ENCODE data around the gene GPSM1.
A peak's percentile ranks its signal among the peaks of the same experiment; 100 is the strongest.

DNA sequence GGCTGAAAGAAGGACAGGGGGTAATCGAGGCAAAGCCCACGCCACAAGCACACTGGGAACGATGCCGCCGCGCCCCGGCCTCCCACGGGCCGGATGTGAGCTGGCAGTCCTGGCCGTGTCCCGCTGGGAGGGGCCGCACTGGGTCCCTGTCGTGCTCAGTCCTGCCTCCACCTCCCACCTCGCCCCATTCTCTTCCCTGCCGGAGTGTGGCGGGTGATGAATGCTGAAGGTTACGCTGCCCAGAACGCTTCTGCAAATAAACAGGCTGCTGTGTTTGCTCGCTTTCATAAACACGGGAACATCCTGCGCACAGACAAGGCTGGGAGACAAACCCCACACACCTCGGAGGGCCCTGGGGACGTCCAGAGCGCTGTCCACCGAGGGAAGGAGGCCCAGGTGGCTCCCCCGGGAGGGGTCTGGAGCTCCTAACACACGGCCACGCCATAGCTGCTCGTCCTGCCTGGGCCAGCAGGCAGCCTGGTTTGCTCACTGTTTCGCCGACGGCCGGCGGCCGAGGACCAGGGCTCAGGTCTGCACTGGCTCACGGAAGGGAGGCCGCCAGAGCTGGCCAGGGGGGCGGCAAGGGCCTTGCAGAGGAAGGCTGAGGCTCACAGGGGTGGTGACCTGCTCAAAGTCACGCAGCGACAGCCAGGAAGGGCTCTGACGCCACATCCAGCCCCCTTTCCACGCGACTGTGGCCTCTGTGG is 33.9 kb downstream of the GPSM1 start:
- TF ChIP-seq CTCF (IDR thresholded peaks at IDR 0.05) (no peak), POLR2AphosphoS5 (IDR thresholded peaks at IDR 0.05; ENCODE audit: insufficient read depth in 1 of 2, low read depth in 1 of 2) (peak in 1 of 2 donors; percentile 10), POLR2A (IDR thresholded peaks at IDR 0.05) (no peak)
